SJCRH30 (cell line): ENCODE data around the gene CNTN5. TPM values are rescaled to one million over a fixed set of nuclear protein-coding genes. Genes with fewer than 3 reads are reported as not detected.

ENCODE experiments used
- DNase-seq, 2 experiments: peaks; one replicate each; pipeline ENCODE4 v3.0.0-alpha.2; 2015 to 2020
- H3K27ac ChIP-seq: fragments of 250-450 bp; sonication (Bioruptor Pico); 2 replicates; pipeline ENCODE4 v1.5.1; 2020; ENCODE audit warnings: mild to moderate bottlenecking, moderate library complexity
- H3K27me3 ChIP-seq: fragments of 250-450 bp; sonication (Bioruptor Pico); 2 replicates; pipeline ENCODE4 v1.5.1; 2020; ENCODE audit warnings: mild to moderate bottlenecking, moderate library complexity
- H3K36me3 ChIP-seq: fragments of 250-450 bp; sonication (Bioruptor Pico); 2 replicates; pipeline ENCODE4 v1.5.1; 2020; ENCODE audit warnings: mild to moderate bottlenecking, moderate library complexity
- H3K4me1 ChIP-seq: fragments of 250-450 bp; sonication (Bioruptor Pico); 2 replicates; pipeline ENCODE4 v1.5.1; 2020; ENCODE audit warnings: mild to moderate bottlenecking, moderate library complexity
- H3K4me3 ChIP-seq: fragments of 250-450 bp; sonication (Bioruptor Pico); 2 replicates; pipeline ENCODE4 v1.5.1; 2020; ENCODE audit warnings: mild to moderate bottlenecking, moderate library complexity
- H3K9me3 ChIP-seq: fragments of 250-450 bp; sonication (Bioruptor Pico); replicated peaks from 2 replicates; pipeline ENCODE4 v1.5.1; 2020; ENCODE audit warnings: mild to moderate bottlenecking, moderate library complexity
- total RNA-seq: library from RNA; depleted of rRNA; stranded (reverse); fragments of >200 nt; shearing (Covaris generic); gene quantifications from 2 replicates; pipeline ENCODE4 v1.2.3, GENCODE V29; 2014

Gene CNTN5
- total RNA-seq, 1 experiment from 2014 or later, result 0.34 TPM

DNA sequence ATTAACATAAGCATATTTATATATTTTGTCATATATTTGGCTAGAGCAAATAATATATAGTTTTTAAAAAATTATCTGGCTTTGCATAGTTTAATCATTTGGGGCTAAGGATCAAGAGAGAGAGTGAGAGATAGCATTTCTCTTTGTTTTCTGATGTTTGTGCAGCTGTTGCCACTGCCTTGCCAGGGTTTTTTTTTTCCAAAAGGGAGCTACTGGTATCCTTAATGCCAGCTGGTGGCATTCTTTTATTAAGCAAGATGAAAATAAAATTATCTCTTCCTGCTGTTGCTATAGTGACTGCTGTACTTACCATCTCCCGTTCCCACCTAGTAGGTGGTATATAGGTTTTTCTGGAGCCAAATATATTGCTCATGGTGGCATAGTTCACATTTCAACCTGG lies 873.1 kb downstream of the CNTN5 start:
- Histone ChIP-seq H3K4me1 (peaks cover 8% of the 10 kb centered on the region), H3K36me3 (no peaks in the 10 kb centered on the region), H3K4me3 (no peak overlapping the region), H3K27me3 (no peaks in the 10 kb centered on the region), H3K9me3 (no peaks in the 10 kb centered on the region), H3K27ac (peak overlapping the region; percentile 12; the same call in 1 of the 2 replicates)
- peak in 1 of 2 experiments; percentile 52 for DNase-seq

DNA sequence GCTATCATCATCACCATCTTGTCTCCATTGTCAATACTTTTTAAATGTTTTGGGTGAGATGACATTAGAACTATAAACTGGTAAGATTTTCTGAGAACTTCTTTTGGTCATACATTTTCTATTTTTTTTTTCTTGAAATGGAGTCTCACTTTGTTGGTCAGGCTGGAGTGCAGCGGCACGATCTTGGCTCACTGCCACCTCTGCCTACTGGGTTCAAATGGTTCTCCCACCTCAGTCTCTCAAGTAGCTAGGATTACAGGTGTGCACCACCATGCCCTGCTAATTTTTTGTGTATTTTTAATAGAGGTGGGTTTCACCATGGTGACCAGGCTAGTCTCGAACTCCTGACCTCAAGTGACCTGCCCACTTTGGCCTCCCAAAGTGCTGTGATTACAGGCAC lies 880.4 kb downstream of the CNTN5 start:
- no peak for DNase-seq
- Histone ChIP-seq H3K27me3 (no peaks in the 10 kb centered on the region), H3K36me3 (no peaks in the 10 kb centered on the region)

DNA sequence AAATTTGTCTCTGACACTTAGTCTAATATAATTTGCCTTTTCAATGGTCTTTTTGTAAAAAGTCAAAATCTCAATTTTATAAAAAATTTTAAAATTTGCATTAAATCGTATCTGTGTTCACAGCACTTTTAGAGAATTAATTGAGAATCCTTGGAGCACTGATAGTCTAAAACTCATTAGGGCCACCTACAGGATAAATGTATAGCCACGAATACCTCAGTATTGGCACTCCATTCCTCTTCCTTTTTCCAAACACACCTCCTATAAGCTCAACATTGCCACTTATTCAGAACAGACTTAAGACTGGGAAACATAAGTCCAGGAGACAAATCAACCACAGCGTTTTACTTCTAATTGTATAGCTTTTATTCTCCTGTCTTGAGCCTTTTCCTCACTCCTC lies 890.4 kb downstream of the CNTN5 start:
- H3K36me3 ChIP-seq, result no peaks in the 10 kb centered on the region

More for the DNA sequence above, 880.4 kb downstream of the CNTN5 start:
- no peak overlapping the region for H3K4me3 ChIP-seq
- no peak overlapping the region for H3K27ac ChIP-seq
- no peaks in the 10 kb centered on the region for H3K9me3 ChIP-seq
- peaks cover 3% of the 10 kb centered on the region; the same call in 1 of the 2 replicates for H3K4me1 ChIP-seq

DNA sequence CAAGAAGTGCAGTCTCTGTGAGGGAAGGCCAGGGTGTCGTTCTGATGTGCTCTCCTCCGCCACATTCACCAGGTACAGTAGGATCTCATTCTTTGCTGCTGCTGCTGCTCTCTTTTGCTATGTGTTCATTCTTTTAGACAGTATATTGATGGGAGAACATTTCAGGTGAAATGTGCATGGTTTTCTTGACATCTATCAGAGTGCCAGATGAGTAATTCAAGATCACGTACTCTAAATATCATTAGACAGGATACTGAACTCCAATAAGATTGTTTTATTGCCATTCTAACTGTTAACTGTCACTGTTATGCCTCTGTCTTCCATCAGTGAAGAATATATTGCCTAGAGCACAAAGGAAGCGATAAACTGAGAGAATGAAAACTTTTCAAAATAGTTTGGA lies 895.3 kb downstream of the CNTN5 start:
- no peaks in the 10 kb centered on the region for H3K27me3 ChIP-seq
- no peak overlapping the region for H3K27ac ChIP-seq
- H3K9me3 ChIP-seq, result no peaks in the 10 kb centered on the region
- no peak overlapping the region for H3K4me3 ChIP-seq
- no peak for DNase-seq
- H3K36me3 ChIP-seq, result no peaks in the 10 kb centered on the region
- H3K4me1 ChIP-seq, result no peaks in the 10 kb centered on the region

More for the DNA sequence above, 890.4 kb downstream of the CNTN5 start:
- Histone ChIP-seq H3K27ac (no peak overlapping the region), H3K9me3 (no peaks in the 10 kb centered on the region), H3K4me1 (no peaks in the 10 kb centered on the region), H3K4me3 (no peak overlapping the region), H3K27me3 (no peaks in the 10 kb centered on the region)
- no peak for DNase-seq

DNA sequence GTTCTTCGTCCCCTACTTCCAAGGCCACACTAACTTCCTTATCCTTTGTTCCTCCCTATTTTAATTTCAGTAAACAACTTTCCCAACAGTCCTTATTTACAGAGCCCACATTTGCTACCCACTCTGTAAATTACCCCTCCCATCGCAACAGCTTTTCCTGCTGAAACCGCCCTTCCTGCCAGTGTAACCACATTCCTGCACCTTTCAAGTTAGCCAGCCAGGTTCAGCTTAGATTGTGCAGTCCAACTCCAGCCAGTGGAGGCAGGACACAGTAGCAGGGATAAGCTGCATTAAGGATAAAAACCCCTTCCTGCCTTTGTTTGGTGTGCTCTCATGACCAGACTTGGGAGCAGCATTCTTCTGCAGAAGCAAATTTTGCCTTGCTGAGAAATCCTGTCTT lies 898.0 kb downstream of the CNTN5 start:
- DNase-seq, result no peak
- Histone ChIP-seq H3K27me3 (no peaks in the 10 kb centered on the region), H3K4me1 (no peaks in the 10 kb centered on the region), H3K9me3 (no peaks in the 10 kb centered on the region), H3K4me3 (no peak overlapping the region), H3K36me3 (no peaks in the 10 kb centered on the region), H3K27ac (no peak overlapping the region)

DNA sequence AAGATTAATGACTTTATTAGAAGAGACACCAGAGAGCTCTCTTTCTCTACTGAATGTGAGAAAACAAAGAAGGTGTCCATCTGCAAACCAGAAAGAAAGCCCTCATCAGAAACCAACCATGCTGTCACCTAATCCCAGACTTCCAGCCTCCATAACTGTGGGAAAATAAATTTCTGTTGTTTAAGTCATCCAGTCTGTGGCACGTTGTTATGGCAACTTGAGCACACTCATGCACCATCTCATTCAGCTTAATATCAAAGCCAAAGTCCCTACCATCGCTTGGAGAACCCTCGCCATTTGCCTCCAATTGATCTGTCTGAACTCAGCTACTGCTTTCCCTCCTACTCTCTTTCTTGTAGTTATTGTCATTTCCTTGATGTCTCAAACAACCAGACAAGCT lies 900.2 kb downstream of the CNTN5 start:
- no peak overlapping the region for H3K27ac ChIP-seq
- H3K36me3 ChIP-seq, result no peaks in the 10 kb centered on the region
- no peaks in the 10 kb centered on the region for H3K4me1 ChIP-seq
- no peaks in the 10 kb centered on the region for H3K9me3 ChIP-seq
- DNase-seq, result no peak
- H3K27me3 ChIP-seq, result no peaks in the 10 kb centered on the region
- H3K4me3 ChIP-seq, result no peak overlapping the region

DNA sequence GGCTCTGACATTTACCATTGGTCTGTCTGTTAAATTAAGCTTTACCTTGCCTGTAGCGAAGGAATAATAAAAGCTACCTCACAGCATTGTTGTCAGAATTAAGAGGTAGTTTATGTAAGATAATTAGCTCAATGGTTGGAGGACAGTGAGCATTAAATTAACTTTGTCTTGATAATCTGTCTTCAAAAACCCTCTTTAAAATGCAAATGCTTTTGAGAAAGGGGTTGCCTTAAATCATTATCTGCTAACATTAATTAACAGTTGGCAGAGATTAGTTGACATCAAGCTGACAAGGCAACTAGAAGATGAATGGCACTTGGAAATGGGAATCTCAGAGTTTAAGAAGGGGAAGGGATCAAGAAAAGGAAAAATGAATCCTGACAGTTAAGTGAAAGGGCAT lies 905.2 kb downstream of the CNTN5 start:
- no peak overlapping the region for H3K27ac ChIP-seq
- H3K4me1 ChIP-seq, result no peaks in the 10 kb centered on the region
- H3K9me3 ChIP-seq, result no peaks in the 10 kb centered on the region
- no peaks in the 10 kb centered on the region for H3K36me3 ChIP-seq
- H3K27me3 ChIP-seq, result no peaks in the 10 kb centered on the region
- DNase-seq, result no peak
- H3K4me3 ChIP-seq, result no peak overlapping the region

DNA sequence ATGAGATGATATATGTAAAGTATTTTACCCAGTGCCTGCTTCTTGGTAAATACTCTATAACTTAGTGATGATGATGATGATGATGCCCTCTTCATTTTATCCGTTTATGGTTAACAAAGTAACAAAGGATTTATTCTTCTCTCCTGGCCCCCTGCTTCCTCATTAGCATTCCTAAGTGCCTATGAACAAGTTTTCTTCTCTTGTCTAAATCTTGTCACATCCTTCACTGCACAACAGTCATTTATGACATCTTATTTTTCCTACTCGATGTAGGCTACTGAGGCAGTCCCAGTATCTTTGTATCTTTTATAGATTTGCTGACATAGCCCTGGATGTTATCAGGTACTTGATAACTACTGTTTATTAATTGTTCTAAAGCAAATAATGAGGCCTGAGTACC lies 911.9 kb downstream of the CNTN5 start:
- DNase-seq, result no peak

DNA sequence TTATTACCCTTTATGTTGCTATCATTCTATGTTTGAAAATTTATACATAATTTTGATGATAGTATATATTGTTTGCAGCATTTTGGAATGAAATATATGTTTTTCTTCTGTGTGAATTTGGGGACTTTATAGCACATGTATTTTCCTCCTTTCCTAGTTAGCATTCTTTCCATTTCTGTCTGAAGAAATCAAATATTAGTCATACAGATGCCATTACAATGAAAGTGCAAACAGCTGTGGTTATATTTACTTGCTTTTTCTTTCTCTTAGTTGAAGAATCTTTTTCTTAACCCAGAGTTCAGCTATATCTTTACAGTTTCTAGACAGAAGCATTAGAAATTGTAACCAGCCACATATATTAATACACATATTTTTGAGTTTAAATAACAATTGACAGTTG lies 913.3 kb downstream of the CNTN5 start:
- Histone ChIP-seq H3K4me1 (no peaks in the 10 kb centered on the region), H3K4me3 (no peak overlapping the region), H3K27ac (no peak overlapping the region), H3K9me3 (no peaks in the 10 kb centered on the region), H3K27me3 (no peaks in the 10 kb centered on the region), H3K36me3 (no peaks in the 10 kb centered on the region)
- DNase-seq, result no peak

More for the DNA sequence above, 911.9 kb downstream of the CNTN5 start:
- Histone ChIP-seq H3K4me1 (no peaks in the 10 kb centered on the region), H3K9me3 (no peaks in the 10 kb centered on the region), H3K36me3 (no peaks in the 10 kb centered on the region), H3K4me3 (no peak overlapping the region), H3K27me3 (no peaks in the 10 kb centered on the region), H3K27ac (no peak overlapping the region)

DNA sequence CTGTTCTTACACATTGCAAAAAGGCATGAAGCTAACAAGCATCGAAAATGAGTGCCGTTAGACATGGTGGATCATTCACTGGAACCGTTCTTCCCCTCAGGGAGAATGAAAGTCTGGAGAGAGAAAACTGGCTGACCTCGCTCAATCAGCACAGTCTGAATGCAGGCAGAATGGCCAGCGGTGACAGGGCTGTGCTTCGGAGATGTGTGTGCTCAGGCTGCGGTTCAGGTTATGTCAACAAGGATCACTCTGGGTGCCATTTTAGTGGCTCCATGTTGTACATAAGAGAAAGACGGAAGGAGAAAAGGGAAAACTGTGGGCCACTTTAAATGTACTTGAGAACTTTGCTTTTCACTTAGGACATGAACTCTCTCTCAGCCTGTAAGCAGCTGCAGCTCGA lies 916.6 kb downstream of the CNTN5 start:
- Histone ChIP-seq H3K27ac (no peak overlapping the region), H3K27me3 (no peaks in the 10 kb centered on the region), H3K4me1 (no peaks in the 10 kb centered on the region), H3K36me3 (no peaks in the 10 kb centered on the region), H3K9me3 (no peaks in the 10 kb centered on the region), H3K4me3 (no peak overlapping the region)
- peak in 1 of 2 experiments; percentile 4 for DNase-seq

DNA sequence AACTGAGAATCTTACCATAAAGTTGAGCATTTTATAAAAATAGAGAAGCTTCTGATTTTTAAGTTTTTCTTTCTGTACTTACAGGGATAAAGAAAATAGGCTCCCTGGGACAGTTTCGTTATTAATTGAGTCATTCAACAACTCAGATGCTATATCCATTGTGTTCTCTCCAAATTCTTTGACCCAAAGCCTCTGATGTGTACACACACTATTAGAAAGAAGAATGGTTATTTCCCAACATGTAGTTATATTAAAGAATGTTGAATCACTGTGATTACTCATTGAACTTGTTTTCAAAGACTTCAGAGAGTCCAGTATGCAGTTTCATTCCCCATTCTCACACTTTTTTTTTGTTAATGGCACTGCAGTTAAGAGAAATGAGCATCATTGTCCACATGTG lies 932.1 kb downstream of the CNTN5 start:
- Histone ChIP-seq H3K36me3 (no peaks in the 10 kb centered on the region), H3K4me1 (no peaks in the 10 kb centered on the region), H3K27ac (no peak overlapping the region), H3K9me3 (no peaks in the 10 kb centered on the region), H3K4me3 (no peak overlapping the region), H3K27me3 (no peaks in the 10 kb centered on the region)
- no peak for DNase-seq

DNA sequence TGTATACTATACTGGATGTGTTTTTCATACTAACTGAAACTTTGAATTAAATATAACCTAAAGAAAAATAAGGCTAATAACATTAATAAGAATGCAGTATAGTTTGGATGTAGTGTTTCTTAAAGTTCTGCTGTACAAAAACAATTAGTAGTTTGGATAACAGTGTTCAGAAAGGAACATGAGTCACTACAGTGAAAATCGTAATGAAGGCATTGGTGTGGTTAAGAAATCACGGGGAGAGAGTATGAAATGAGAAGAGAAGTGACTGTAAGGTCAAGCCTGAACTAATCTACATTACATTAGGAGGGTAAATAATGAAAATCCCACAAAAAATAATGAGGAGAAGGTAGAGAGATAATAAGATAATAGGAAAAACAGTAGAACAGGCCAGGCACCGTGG lies 939.8 kb downstream of the CNTN5 start:
- no peaks in the 10 kb centered on the region for H3K4me1 ChIP-seq
- no peak for DNase-seq
- H3K27me3 ChIP-seq, result no peaks in the 10 kb centered on the region
- H3K4me3 ChIP-seq, result no peak overlapping the region
- no peaks in the 10 kb centered on the region for H3K9me3 ChIP-seq
- no peaks in the 10 kb centered on the region for H3K36me3 ChIP-seq
- no peak overlapping the region for H3K27ac ChIP-seq

DNA sequence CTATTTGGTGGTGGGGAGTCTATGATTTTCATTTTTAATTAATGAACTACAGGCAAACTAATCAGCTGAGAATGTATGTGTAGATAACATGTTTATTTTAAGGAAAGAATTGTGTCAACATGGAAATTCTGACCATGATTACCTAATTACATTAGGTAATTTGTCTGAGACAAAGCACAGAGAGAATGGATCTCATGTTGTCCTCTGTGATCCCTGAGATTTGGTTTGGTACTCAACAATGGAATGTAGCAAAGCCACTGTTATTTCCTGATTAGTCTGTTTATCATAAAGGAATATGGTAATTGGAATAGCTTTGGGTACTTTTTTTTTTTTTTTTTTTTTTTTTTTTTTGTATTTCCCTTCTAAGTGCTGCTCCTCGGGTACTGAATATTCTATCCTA lies 947.6 kb downstream of the CNTN5 start:
- no peaks in the 10 kb centered on the region for H3K4me1 ChIP-seq
- no peak for DNase-seq
- H3K27ac ChIP-seq, result no peak overlapping the region
- H3K9me3 ChIP-seq, result no peaks in the 10 kb centered on the region
- no peaks in the 10 kb centered on the region for H3K36me3 ChIP-seq
- no peak overlapping the region for H3K4me3 ChIP-seq
- no peaks in the 10 kb centered on the region for H3K27me3 ChIP-seq

DNA sequence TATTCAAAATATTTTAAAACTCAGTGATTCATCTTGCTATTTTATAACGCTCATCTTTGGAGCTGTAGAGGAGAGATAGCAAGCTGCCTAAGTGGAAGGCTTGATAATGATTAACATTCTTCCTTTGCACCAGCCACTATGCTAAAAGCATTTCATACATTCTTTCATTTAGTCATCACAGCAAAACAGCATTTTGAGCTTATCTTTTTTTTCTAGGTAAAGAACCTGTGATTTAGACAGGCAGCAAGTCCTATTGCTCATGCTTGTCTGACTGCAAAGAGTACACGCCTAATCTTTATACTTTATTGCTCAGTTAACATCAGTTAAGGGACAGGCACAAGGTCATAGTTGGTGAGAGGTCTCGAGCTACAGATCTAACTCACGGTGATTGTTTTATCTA lies 953.2 kb downstream of the CNTN5 start:
- Histone ChIP-seq H3K36me3 (no peaks in the 10 kb centered on the region), H3K9me3 (no peaks in the 10 kb centered on the region), H3K4me3 (no peak overlapping the region), H3K4me1 (no peaks in the 10 kb centered on the region), H3K27ac (no peak overlapping the region), H3K27me3 (no peaks in the 10 kb centered on the region)
- DNase-seq, result no peak

DNA sequence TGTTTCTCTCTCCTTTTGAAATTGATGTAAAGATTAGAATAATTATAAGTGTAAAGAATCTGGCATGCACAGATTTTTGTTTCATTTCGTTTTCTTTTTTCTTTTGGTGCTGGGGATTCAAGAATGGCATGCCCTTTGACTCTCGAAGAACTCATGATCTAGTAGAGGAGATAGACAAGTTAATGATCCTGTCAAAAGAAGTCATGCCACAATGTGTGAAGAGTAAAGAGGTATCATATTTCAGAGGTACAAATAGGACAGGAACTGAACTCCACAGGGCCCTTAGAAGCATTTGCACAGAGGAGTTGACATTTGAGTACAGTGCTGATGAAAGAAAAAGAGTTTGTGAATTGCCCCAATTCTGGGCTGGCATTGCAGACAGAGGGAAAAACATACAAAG lies 958.3 kb downstream of the CNTN5 start:
- Histone ChIP-seq H3K4me1 (no peaks in the 10 kb centered on the region), H3K27ac (no peak overlapping the region), H3K27me3 (no peaks in the 10 kb centered on the region), H3K4me3 (no peak overlapping the region), H3K9me3 (no peaks in the 10 kb centered on the region), H3K36me3 (no peaks in the 10 kb centered on the region)
- DNase-seq, result no peak

DNA sequence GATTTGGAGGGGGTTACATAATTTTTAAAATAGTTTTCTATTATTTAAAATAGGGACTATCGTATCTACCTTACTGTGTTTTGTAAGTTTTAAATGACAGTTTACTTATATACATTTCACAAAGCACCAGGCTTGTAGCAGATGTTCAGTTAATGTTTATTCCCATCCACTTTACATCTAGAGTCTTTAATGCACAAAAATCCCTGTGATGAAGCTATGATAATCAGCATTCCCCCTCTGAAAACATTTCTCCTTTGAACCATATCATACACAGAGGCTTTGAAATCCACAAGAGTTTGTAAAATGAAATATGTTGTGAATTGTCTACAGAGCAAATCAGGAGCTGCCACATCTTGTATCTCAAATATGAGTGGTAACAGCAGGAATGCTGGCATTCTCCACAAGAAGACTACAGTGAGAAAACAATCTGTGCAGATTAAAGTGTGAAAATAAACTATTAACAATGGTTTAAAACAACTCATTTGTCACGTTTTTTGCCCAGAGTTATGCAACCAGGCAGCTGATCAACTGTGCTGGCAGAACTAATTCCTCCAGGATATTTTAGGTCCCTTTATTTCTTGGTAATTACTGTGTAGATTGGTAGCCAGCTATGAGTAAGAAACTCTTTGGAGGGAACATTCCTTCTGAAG lies 967.2 kb downstream of the CNTN5 start:
- no peaks in the 10 kb centered on the region for H3K4me1 ChIP-seq
- H3K36me3 ChIP-seq, result no peaks in the 10 kb centered on the region
- H3K27ac ChIP-seq, result no peak overlapping the region
- DNase-seq, result no peak
- no peaks in the 10 kb centered on the region for H3K9me3 ChIP-seq
- no peak overlapping the region for H3K4me3 ChIP-seq
- no peaks in the 10 kb centered on the region for H3K27me3 ChIP-seq
